ENCODE results near the gene GADD45B.

GADD45B gene

DNA sequence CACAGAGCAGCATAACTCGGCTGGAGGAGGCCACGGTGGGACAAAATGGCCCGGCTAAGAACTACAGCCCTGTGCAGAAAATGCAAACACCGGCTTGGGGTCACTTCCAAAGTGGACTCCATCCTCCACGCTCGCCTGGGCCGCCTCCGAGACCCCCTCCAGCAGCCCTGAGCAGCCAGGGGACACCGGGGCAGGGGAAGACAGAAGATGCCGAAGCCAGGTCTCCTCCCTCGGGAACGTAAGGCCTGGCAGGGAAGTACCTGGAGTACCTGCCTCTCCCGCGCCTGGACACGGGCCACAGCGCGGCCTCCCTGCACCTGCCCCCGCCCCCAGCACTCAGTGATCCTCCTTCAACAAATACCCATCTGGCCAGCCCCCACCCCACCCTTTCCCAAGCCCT is 24.2 kb upstream of the GADD45B start:
- H3K4me1 ChIP-seq (ENCODE audit: low read length), result peaks cover 50% of the 10 kb centered on the region
- no peak for TF ChIP-seq EZH2phosphoT487 (IDR thresholded peaks at IDR 0.05; ENCODE audit: low read depth)
- TF ChIP-seq, protein P1, sequence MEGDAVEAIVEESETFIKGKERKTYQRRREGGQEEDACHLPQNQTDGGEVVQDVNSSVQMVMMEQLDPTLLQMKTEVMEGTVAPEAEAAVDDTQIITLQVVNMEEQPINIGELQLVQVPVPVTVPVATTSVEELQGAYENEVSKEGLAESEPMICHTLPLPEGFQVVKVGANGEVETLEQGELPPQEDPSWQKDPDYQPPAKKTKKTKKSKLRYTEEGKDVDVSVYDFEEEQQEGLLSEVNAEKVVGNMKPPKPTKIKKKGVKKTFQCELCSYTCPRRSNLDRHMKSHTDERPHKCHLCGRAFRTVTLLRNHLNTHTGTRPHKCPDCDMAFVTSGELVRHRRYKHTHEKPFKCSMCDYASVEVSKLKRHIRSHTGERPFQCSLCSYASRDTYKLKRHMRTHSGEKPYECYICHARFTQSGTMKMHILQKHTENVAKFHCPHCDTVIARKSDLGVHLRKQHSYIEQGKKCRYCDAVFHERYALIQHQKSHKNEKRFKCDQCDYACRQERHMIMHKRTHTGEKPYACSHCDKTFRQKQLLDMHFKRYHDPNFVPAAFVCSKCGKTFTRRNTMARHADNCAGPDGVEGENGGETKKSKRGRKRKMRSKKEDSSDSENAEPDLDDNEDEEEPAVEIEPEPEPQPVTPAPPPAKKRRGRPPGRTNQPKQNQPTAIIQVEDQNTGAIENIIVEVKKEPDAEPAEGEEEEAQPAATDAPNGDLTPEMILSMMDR (IDR thresholded peaks at IDR 0.05; ENCODE audit: low read depth, low read length), result no peak
- no peak overlapping the region for H3K9ac ChIP-seq (ENCODE audit: low read length)
- H2AFZ ChIP-seq (ENCODE audit: low read depth, low read length), result no peak overlapping the region
- peaks cover 100% of the 10 kb centered on the region for H3K79me2 ChIP-seq (ENCODE audit: low read length)
- peaks cover 38% of the 10 kb centered on the region for H3K36me3 ChIP-seq (replicated peaks; ENCODE audit: low read depth, low read length)
- H3K27ac ChIP-seq (ENCODE audit: low read length), result no peak overlapping the region; the same call in 1 of the 2 replicates
- H3K9me3 ChIP-seq (ENCODE audit: insufficient read depth, low read length), result no peaks in the 10 kb centered on the region
- H4K20me1 ChIP-seq (ENCODE audit: insufficient read depth, low read length), result peaks cover 81% of the 10 kb centered on the region
- H3K27me3 ChIP-seq (ENCODE audit: low read depth, low read length), result no peaks in the 10 kb centered on the region
- H3K4me3 ChIP-seq (ENCODE audit: low read length), result no peak overlapping the region
- H3K4me2 ChIP-seq (ENCODE audit: low read length), result no peak overlapping the region

DNA sequence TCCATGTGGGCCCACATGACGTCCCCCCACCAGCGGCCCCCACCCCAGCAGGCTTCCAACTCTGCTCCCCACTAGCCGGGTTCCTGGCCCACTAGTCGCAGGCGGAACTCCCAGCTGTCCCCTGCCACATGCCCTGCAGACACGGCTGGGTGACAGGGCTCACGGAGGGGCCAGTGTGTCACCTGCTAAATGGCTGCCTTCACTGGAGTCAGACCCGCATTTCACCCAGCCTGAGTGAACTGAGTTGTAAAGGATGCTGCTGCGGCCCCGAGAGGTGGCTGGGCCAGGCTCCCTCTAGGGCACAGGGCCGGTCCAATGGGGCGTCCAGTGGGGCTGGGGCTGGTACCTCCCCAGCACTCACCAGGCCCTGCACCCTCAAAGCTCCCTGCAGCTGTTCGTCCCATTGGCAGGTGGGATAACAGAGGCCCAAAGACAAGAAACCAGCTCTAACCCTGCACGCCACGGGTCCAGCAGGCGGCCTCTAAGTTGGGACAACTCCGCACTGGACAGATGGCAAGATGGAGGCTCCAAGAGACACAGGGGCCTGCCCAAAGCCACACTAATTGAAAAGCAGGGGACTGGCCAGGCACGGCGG is 22.4 kb upstream of the GADD45B start:
- H3K79me2 ChIP-seq (ENCODE audit: low read length), result peaks cover 88% of the 10 kb centered on the region
- H3K27me3 ChIP-seq (ENCODE audit: low read depth, low read length), result no peaks in the 10 kb centered on the region
- peaks cover 38% of the 10 kb centered on the region for H3K4me1 ChIP-seq (ENCODE audit: low read length)
- H2AFZ ChIP-seq (ENCODE audit: low read depth, low read length), result no peak overlapping the region
- peak overlapping the region; percentile 36 for H3K4me3 ChIP-seq (ENCODE audit: low read length)
- no peaks in the 10 kb centered on the region for H3K9me3 ChIP-seq (ENCODE audit: insufficient read depth, low read length)
- TF ChIP-seq EZH2phosphoT487 (IDR thresholded peaks at IDR 0.05; ENCODE audit: low read depth), result no peak
- TF ChIP-seq, protein P1 (IDR thresholded peaks at IDR 0.05; ENCODE audit: low read depth, low read length), result no peak
- peaks cover 65% of the 10 kb centered on the region for H4K20me1 ChIP-seq (ENCODE audit: insufficient read depth, low read length)
- H3K36me3 ChIP-seq (replicated peaks; ENCODE audit: low read depth, low read length), result peaks cover 31% of the 10 kb centered on the region
- peak overlapping the region; percentile 64 for H3K27ac ChIP-seq (ENCODE audit: low read length)
- 0 out of 2 replicates have a peak overlapping the region, but pooled peaks have one; percentile 13 for H3K9ac ChIP-seq (ENCODE audit: low read length)
- H3K4me2 ChIP-seq (ENCODE audit: low read length), result peak overlapping the region; percentile 54

DNA sequence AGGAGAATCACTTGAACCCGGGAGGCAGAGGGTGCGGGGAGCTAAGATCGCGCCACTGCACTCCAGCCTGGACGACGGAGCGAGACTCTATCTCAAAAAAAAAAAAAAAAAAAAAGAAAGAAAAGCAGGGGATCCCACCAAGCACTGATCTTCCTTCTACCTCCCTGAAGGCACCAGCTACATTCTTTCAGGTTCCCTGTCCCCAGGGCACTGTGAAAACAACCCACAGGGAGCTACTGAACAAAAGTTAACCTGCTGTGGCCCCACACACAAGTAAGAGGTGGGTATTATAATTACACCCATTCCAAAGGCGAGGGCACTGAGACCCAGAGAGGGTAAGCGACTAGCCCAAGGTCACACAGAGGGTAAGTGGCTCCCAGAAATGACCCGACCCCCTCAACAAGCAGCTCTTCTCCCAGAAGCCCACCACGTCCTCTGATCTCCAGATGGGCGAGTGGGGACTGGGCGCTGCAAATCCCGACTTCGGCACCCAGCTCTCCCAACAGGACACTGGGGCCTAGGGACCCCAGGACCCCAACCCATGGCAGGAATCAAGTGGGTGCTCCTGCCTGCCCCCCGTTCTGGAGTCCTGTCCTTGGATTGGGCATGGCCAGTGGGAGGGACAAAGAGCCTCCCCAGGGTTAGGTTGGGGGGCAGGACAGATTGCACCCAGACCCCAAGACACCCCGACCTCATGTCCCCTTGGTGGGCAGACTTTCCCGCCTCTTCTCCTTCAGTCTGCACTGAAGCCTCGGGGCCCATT is 21.5 kb upstream of the GADD45B start:
- Histone ChIP-seq H3K4me3 (ENCODE audit: low read length) (peak overlapping the region; percentile 92), H3K9me3 (ENCODE audit: insufficient read depth, low read length) (no peaks in the 10 kb centered on the region), H2AFZ (ENCODE audit: low read depth, low read length) (no peak overlapping the region), H3K4me1 (ENCODE audit: low read length) (peaks cover 38% of the 10 kb centered on the region), H3K27me3 (ENCODE audit: low read depth, low read length) (no peaks in the 10 kb centered on the region), H3K9ac (ENCODE audit: low read length) (peak overlapping the region; percentile 100; the same call in 1 of the 2 replicates), H3K27ac (ENCODE audit: low read length) (peak overlapping the region; percentile 85), H3K4me2 (ENCODE audit: low read length) (peak overlapping the region; percentile 90), H3K36me3 (replicated peaks; ENCODE audit: low read depth, low read length) (peaks cover 24% of the 10 kb centered on the region), H3K79me2 (ENCODE audit: low read length) (peaks cover 80% of the 10 kb centered on the region), H4K20me1 (ENCODE audit: insufficient read depth, low read length) (peaks cover 57% of the 10 kb centered on the region)
- TF ChIP-seq, protein P1 (IDR thresholded peaks at IDR 0.05; ENCODE audit: low read depth, low read length), result no peak
- TF ChIP-seq EZH2phosphoT487 (IDR thresholded peaks at IDR 0.05; ENCODE audit: low read depth), result no peak
